ENCODE measurements around the gene ULK4. TPM values are rescaled to one million over a fixed set of nuclear protein-coding genes. Genes with fewer than 3 reads are reported as not detected.

The ULK4 gene
- total RNA-seq, 1 donor from 2014 or later = 18.6 TPM

GRCh38 chr3:41742121-41742520 lies 219.8 kb downstream of the ULK4 start:
- no peak for DNase-seq
- H3K36me3 Mint-ChIP-seq (ENCODE audit: low read depth) = peaks cover 5% of the 10 kb centered on the region
- no peak for TF ChIP-seq CTCF (IDR thresholded peaks at IDR 0.05)
- peaks cover 3% of the 10 kb centered on the region for H3K9me3 Mint-ChIP-seq
- ATAC-seq (ENCODE audit: low read depth) = no peak
- POLR2A ChIA-PET = no interaction called here
- no peak overlapping the region for H3K4me3 Mint-ChIP-seq
- H3K4me1 Mint-ChIP-seq = no peaks in the 10 kb centered on the region
- intact Hi-C loops (cut with micrococcal nuclease) = no loop called here
- CTCF ChIA-PET = no interaction called here
- H3K27me3 Mint-ChIP-seq = no peaks in the 10 kb centered on the region
- H3K27ac Mint-ChIP-seq = no peak overlapping the region

- H3K27ac Mint-ChIP-seq = no peak overlapping the region
- no peaks in the 10 kb centered on the region for H3K27me3 Mint-ChIP-seq
- peaks cover 3% of the 10 kb centered on the region for H3K9me3 Mint-ChIP-seq
- intact Hi-C loops (cut with micrococcal nuclease) = no loop called here
- H3K4me3 Mint-ChIP-seq = no peak overlapping the region
- CTCF ChIA-PET = no interaction called here
- ATAC-seq (ENCODE audit: low read depth) (no peak), DNase-seq (no peak)
- POLR2A ChIA-PET = no interaction called here
- H3K36me3 Mint-ChIP-seq (ENCODE audit: low read depth) = peaks cover 5% of the 10 kb centered on the region
- TF ChIP-seq CTCF (IDR thresholded peaks at IDR 0.05) = no peak
- no peaks in the 10 kb centered on the region for H3K4me1 Mint-ChIP-seq
Measured at GRCh38 chr3:41740374-41740886, 221.5 kb downstream of the ULK4 start.

DNA sequence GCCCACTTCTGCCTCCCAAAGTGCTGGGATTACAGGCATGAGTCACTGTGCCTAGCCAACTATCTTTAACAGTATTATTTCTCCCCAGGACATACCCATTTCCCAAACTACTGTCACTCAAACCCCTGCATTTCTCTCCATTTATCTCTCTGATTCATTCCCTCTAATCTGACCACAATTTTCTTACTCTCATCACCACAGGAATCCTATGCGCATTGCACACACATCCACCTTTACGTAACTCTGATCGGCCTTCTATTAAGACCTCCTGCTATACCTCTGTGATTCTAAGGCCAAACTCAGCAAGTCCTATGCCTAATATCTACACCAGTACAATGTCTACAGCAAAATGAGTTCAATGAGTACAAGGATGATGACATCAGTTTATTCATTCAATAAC lies 235.0 kb downstream of the ULK4 start:
- no peaks in the 10 kb centered on the region for H3K27me3 Mint-ChIP-seq
- H3K4me1 Mint-ChIP-seq = no peaks in the 10 kb centered on the region
- ATAC-seq (ENCODE audit: low read depth) (no peak), DNase-seq (no peak)
- no peak for TF ChIP-seq CTCF (IDR thresholded peaks at IDR 0.05)
- ChIA-PET POLR2A (no interaction called here), CTCF (no interaction called here)
- H3K27ac Mint-ChIP-seq = no peak overlapping the region
- intact Hi-C loops (cut with micrococcal nuclease) = no loop called here
- peaks cover 11% of the 10 kb centered on the region for H3K9me3 Mint-ChIP-seq
- peaks cover 11% of the 10 kb centered on the region for H3K36me3 Mint-ChIP-seq (ENCODE audit: low read depth)
- no peak overlapping the region for H3K4me3 Mint-ChIP-seq

GRCh38 chr3:41717641-41718040 lies 244.3 kb downstream of the ULK4 start:
- intact Hi-C loops (cut with micrococcal nuclease) = loop anchor here (5.0 kb wide), 1 partner anchor 1135 kb away; no protein-coding TSS in a partner anchor
- no peak overlapping the region for H3K4me3 Mint-ChIP-seq
- no peak for ATAC-seq (ENCODE audit: low read depth)
- ChIA-PET CTCF (no interaction called here), POLR2A (no interaction called here)
- TF ChIP-seq CTCF (IDR thresholded peaks at IDR 0.05) = no peak
- H3K9me3 Mint-ChIP-seq = no peaks in the 10 kb centered on the region
- no peak overlapping the region for H3K27ac Mint-ChIP-seq
- DNase-seq = no peak
- no peaks in the 10 kb centered on the region for H3K4me1 Mint-ChIP-seq
- H3K36me3 Mint-ChIP-seq (ENCODE audit: low read depth) = no peaks in the 10 kb centered on the region
- no peaks in the 10 kb centered on the region for H3K27me3 Mint-ChIP-seq

DNA sequence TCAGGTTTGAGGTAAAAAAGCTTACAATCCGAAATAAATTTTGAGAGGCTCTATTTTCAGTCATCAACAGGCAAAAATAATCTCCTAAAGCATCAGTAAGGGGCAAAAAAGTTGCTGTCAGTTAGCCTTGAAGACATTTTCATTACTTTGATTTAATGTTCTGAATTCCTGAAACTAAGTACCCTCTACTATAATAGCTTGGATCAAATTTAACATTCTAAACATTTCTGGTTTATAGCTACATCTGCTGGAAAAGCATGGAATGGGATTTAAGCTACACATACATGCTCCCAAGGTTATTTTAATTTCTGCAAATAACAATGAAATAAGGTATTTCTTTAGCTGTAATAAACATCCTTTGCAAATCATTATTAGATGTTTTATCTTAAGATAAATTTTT lies 245.4 kb downstream of the ULK4 start:
- CTCF ChIA-PET = no interaction called here

More for the DNA sequence above, 245.4 kb downstream of the ULK4 start:
- POLR2A ChIA-PET = no interaction called here
- intact Hi-C loops (cut with micrococcal nuclease) = loop anchor here (5.0 kb wide), 1 partner anchor 1134 kb away; no protein-coding TSS in a partner anchor
- no peak for ATAC-seq (ENCODE audit: low read depth)
- no peak for DNase-seq
- H3K27ac Mint-ChIP-seq = no peak overlapping the region
- no peaks in the 10 kb centered on the region for H3K9me3 Mint-ChIP-seq
- H3K27me3 Mint-ChIP-seq = no peaks in the 10 kb centered on the region
- H3K4me3 Mint-ChIP-seq = no peak overlapping the region
- H3K36me3 Mint-ChIP-seq (ENCODE audit: low read depth) = no peaks in the 10 kb centered on the region
- H3K4me1 Mint-ChIP-seq = no peaks in the 10 kb centered on the region
- TF ChIP-seq CTCF (IDR thresholded peaks at IDR 0.05) = no peak
